Measurements from ENCODE around the gene FKBP1A. TPM values are rescaled to one million over a fixed set of nuclear protein-coding genes. Genes with fewer than 3 reads are reported as not detected.

The FKBP1A gene
- total RNA-seq, 4 donors from 2014 or later: 76.2 to 132 (median 102) TPM

DNA sequence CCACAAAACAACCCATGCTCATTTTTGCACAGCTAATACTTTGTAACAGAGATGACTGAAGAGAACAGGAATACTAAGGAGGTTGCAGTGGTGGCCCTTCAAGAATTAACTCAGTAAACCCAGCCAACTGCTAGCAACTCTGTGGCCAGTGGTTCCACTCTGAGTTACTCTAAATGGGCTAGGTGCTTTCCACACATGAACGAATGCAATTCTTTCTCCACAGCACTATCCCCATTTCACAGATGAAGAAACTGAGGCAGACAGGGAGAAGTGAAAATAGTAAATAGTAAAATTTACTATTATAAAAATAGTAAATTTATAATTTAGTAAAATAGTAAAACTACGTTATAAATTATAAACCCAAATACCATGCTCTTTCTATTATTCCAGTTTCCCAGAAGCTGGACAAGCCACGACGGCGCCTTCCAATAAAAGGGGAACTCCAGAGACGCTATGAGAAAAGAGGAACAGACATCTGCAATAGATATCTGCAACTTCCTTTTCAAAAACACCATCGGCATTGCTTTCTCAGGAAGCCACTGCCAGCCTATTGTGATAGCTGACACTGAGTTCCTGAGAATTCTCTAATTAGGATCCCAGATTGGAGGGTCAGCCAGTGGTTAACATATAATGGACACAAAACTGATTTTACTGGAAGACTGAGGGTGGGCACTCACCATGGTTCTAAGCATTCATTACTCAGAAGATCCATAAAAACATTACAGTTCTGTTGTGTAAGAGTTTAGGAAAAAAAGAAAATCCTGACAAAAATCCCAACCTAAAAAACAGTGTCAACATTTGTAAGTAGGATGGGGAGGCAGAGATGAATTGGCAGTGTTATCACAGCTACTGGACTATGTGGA is 16.2 kb downstream of the FKBP1A start:
- Histone ChIP-seq H3K4me1 (peaks cover 4 to 94% (median 34%) of the 10 kb centered on the region in 3 donors), H3K9me3 (no peaks in the 10 kb centered on the region), H3K27me3 (no peaks in the 10 kb centered on the region), H3K4me3 (no peak overlapping the region), H3K36me3 (peaks cover 0 to 38% (median 0%) of the 10 kb centered on the region in 3 donors), H3K27ac (peak overlapping the region in 3 of 4 donors; percentile 9 to 33 (median 22))
- WGBS, 2 donors: 20 to 42% methylated on average over 7 of the region's 7 CpGs
- no peak for TF ChIP-seq POLR2A (IDR thresholded peaks at IDR 0.05)
- TF ChIP-seq, protein P1, sequence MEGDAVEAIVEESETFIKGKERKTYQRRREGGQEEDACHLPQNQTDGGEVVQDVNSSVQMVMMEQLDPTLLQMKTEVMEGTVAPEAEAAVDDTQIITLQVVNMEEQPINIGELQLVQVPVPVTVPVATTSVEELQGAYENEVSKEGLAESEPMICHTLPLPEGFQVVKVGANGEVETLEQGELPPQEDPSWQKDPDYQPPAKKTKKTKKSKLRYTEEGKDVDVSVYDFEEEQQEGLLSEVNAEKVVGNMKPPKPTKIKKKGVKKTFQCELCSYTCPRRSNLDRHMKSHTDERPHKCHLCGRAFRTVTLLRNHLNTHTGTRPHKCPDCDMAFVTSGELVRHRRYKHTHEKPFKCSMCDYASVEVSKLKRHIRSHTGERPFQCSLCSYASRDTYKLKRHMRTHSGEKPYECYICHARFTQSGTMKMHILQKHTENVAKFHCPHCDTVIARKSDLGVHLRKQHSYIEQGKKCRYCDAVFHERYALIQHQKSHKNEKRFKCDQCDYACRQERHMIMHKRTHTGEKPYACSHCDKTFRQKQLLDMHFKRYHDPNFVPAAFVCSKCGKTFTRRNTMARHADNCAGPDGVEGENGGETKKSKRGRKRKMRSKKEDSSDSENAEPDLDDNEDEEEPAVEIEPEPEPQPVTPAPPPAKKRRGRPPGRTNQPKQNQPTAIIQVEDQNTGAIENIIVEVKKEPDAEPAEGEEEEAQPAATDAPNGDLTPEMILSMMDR (IDR thresholded peaks at IDR 0.05): no peak
- DNase-seq: no peak
- intact Hi-C loops (cut with DNase I): no loop called here

DNA sequence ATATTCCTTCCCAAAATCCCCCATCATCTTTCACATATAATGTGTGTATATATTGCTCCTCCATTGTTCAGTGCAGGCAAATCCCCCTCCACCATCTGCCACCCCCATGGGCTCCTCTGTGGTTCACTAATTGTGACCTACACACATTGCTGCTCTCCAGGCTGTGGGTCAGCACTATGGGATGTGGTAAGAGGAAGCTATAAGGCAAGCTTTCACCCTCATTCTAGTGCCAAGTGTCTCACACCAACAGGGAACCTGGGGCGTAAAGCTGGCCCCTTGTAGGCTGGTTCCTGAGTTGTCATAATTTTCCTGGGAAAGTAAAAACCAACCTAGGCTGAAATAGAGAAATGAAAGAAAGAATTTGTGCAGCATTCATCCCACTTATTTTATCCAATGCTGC is 16.8 kb downstream of the FKBP1A start:
- WGBS, 2 donors: 60 to 86% methylated on average over 1 of the region's 1 CpG
- Histone ChIP-seq H3K9me3 (no peaks in the 10 kb centered on the region), H3K27ac (peak overlapping the region in 3 of 4 donors; percentile 3 to 33 (median 17)), H3K27me3 (no peaks in the 10 kb centered on the region), H3K4me1 (peaks cover 4 to 95% (median 34%) of the 10 kb centered on the region in 3 donors), H3K4me3 (no peak overlapping the region), H3K36me3 (peaks cover 0 to 44% (median 0%) of the 10 kb centered on the region in 3 donors)
- TF ChIP-seq, protein P1 (IDR thresholded peaks at IDR 0.05): no peak
- TF ChIP-seq POLR2A (IDR thresholded peaks at IDR 0.05): no peak
- DNase-seq: no peak
- intact Hi-C loops (cut with DNase I): no loop called here

DNA sequence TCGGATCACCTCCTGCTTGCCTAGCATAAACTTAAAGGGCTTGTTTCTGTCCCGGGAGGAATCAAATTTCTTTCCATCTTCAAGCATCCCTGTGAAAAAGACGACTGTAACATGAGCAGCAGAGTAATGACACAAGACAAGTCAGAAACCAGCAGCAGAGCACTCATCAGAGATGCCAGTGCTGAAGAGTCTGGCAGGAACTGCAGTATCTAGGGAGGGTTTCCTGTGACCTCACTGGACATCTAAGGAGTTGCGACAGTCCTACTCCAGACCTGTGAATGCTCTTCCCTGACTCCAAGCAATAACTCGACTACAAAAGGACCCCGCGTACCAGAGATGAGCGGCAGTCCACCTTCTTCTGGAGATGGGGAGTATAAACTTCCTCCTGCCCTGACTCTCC is 17.3 kb downstream of the FKBP1A start:
- intact Hi-C loops (cut with DNase I): no loop called here
- Histone ChIP-seq H3K27ac (peak overlapping the region in 3 of 4 donors; percentile 3 to 33 (median 17)), H3K36me3 (peaks cover 0 to 49% (median 0%) of the 10 kb centered on the region in 3 donors)

DNA sequence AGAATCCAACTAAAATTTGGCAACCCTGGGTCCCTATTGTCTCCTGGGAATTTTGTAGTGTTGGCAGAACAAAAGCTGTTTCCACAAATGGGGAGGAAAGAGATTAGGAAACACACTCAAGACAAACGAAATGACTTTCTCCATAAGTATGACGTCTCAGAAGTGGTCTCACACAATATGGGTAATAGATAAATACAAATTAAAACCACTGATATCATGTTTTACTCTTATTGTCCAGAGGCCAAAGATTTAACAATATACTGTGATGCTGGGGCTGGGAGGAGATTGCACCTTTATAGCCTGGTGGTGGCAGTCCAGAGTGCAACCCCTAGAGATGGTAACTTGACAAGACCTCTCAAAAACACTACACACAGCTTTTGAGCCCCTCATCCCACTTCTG is 18.6 kb downstream of the FKBP1A start:
- H3K27ac ChIP-seq: peak overlapping the region in 2 of 4 donors; percentile 28 to 30
- whole genome bisulfite sequencing, 2 donors: 38 to 54% methylated on average over 2 of the region's 2 CpGs
- no peak for DNase-seq
- H3K9me3 ChIP-seq: no peaks in the 10 kb centered on the region
- intact Hi-C loops (cut with DNase I): no loop called here
- no peaks in the 10 kb centered on the region for H3K27me3 ChIP-seq
- H3K36me3 ChIP-seq: peaks cover 0 to 62% (median 0%) of the 10 kb centered on the region in 3 donors
- no peak overlapping the region for H3K4me3 ChIP-seq
- TF ChIP-seq, protein P1 (IDR thresholded peaks at IDR 0.05): peak in 1 of 6 experiments; percentile 8
- no peak for TF ChIP-seq POLR2A (IDR thresholded peaks at IDR 0.05)
- H3K4me1 ChIP-seq: peaks cover 4 to 93% (median 35%) of the 10 kb centered on the region in 3 donors

More for the DNA sequence above, 17.3 kb downstream of the FKBP1A start:
- WGBS, 2 donors: 55 to 62% methylated on average over 8 of the region's 8 CpGs
- Histone ChIP-seq H3K4me3 (no peak overlapping the region), H3K9me3 (no peaks in the 10 kb centered on the region), H3K27me3 (no peaks in the 10 kb centered on the region), H3K4me1 (peaks cover 4 to 99% (median 34%) of the 10 kb centered on the region in 3 donors)
- TF ChIP-seq POLR2A (IDR thresholded peaks at IDR 0.05): no peak
- TF ChIP-seq, protein P1 (IDR thresholded peaks at IDR 0.05): no peak
- DNase-seq: no peak

DNA sequence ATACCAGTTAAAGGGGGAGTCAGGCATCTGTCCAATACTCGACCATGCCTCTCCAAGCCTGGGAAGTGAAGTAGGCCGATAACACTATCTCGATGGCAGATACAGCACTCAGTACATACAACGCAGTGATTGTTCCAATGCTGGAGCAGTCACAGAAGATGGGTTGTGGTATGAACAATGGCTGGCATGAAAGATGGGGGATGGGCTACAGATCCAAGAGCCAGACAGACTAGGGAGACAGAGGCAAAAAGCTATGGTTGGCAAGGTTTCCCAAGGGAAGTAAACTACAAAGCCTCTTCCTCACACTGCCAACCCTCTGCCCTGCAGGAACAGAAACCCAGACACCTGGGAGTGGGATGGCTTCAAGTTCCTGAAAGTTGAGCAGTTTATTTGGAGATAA is 19.2 kb downstream of the FKBP1A start:
- Histone ChIP-seq H3K27me3 (no peaks in the 10 kb centered on the region), H3K4me1 (peaks cover 4 to 87% (median 35%) of the 10 kb centered on the region in 3 donors), H3K27ac (peak overlapping the region in 3 of 4 donors; percentile 23 to 51 (median 30)), H3K9me3 (no peaks in the 10 kb centered on the region), H3K36me3 (peaks cover 0 to 67% (median 0%) of the 10 kb centered on the region in 3 donors), H3K4me3 (no peak overlapping the region)
- no peak for DNase-seq
- 57 to 89% methylated on average over 4 of the region's 4 CpGs for WGBS, 2 donors
- intact Hi-C loops (cut with DNase I): no loop called here
- no peak for TF ChIP-seq POLR2A (IDR thresholded peaks at IDR 0.05)
- TF ChIP-seq, protein P1 (IDR thresholded peaks at IDR 0.05): no peak
